Hepatocyte (in vitro differentiated cells): ENCODE measurements around the gene SLC30A3. TPM values are rescaled to one million over a fixed set of nuclear protein-coding genes. Genes with fewer than 3 reads are reported as not detected.

Source experiments
- DNase-seq: peaks from one replicate; pipeline ENCODE4 v3.0.0-alpha.2; 2016; ENCODE audit warnings: low spot score
- H2AFZ ChIP-seq: fragments of 200-600 bp; sonication (generic); 2 replicates; pipeline ENCODE4 v1.6.0; 2016; ENCODE audit warnings: antibody characterized with exemption, mild to moderate bottlenecking
- H3K27ac ChIP-seq: fragments of 200-600 bp; sonication (generic); 2 replicates; pipeline ENCODE4 v1.5.1; 2016; ENCODE audit warnings: mild to moderate bottlenecking
- H3K27me3 ChIP-seq: fragments of 200-600 bp; sonication (generic); 2 replicates; pipeline ENCODE4 v1.6.1; 2016
- H3K36me3 ChIP-seq: fragments of 200-600 bp; sonication (generic); replicated peaks from 2 replicates; pipeline ENCODE4 v1.5.1; 2016; ENCODE audit warnings: low read depth; ENCODE audit not compliant: insufficient read depth
- H3K4me1 ChIP-seq: fragments of 200-600 bp; sonication (generic); 2 replicates; pipeline ENCODE4 v1.5.1; 2016; ENCODE audit warnings: mild to moderate bottlenecking, moderate library complexity; ENCODE audit not compliant: insufficient read depth
- H3K4me2 ChIP-seq: fragments of 200-600 bp; sonication (generic); 2 replicates; pipeline ENCODE4 v1.6.0; 2016
- H3K4me3 ChIP-seq: fragments of 200-600 bp; sonication (generic); 2 replicates; pipeline ENCODE4 v1.5.1; 2016; ENCODE audit warnings: mild to moderate bottlenecking
- H3K79me2 ChIP-seq: fragments of 200-600 bp; sonication (generic); 2 replicates; pipeline ENCODE4 v1.6.0; 2017; ENCODE audit warnings: mild to moderate bottlenecking
- H3K9me2 ChIP-seq: fragments of 200-600 bp; sonication (generic); replicated peaks from 2 replicates; pipeline ENCODE4 v1.6.0; 2017; ENCODE audit warnings: mild to moderate bottlenecking; ENCODE audit not compliant: insufficient read depth
- H3K9me3 ChIP-seq: fragments of 200-600 bp; sonication (generic); 2 replicates; pipeline ENCODE4 v1.5.1; 2016; ENCODE audit warnings: low read depth, mild to moderate bottlenecking
- H4K20me1 ChIP-seq: fragments of 200-600 bp; sonication (generic); 2 replicates; pipeline ENCODE4 v1.6.0; 2016; ENCODE audit warnings: mild to moderate bottlenecking; ENCODE audit not compliant: insufficient read depth, poor library complexity, severe bottlenecking
- CTCF ChIP-seq: fragments of 200-600 bp; sonication (generic); IDR thresholded peaks from 2 replicates; pipeline ENCODE4 v1.5.1; 2016; ENCODE audit warnings: antibody characterized with exemption, mild to moderate bottlenecking; ENCODE audit not compliant: poor library complexity
- EZH2 ChIP-seq: fragments of 200-600 bp; sonication (generic); IDR thresholded peaks from 2 replicates; pipeline ENCODE4 v1.6.1; 2016; ENCODE audit warnings: antibody characterized with exemption, mild to moderate bottlenecking, borderline replicate concordance
- EZH2phosphoT487 ChIP-seq: fragments of 200-600 bp; sonication (generic); IDR thresholded peaks from one replicate; pipeline ENCODE4 v1.6.1; 2018; ENCODE audit warnings: antibody characterized with exemption, mild to moderate bottlenecking, low read depth, moderate library complexity; ENCODE audit not compliant: unreplicated experiment, severe bottlenecking
- WGBS: methylation state at CpG from one replicate; pipeline ENCODE4 v1.1.6; 2016; ENCODE audit warnings: low lambda C conversion rate; ENCODE audit errors: missing lambda C conversion rate; 5-methylcytosine and 5-hydroxymethylcytosine counted together
- polyA plus RNA-seq: library from polyadenylated mRNA; unstranded; fragments of >200 nt; fragmentation: Nextera tagmentation; extraction: Ambion mirVana; gene quantifications from 2 replicates; pipeline ENCODE4 v1.2.1, GENCODE V29; 2016
- total RNA-seq: library from RNA; depleted of rRNA; stranded (reverse); fragments of >200 nt; gene quantifications from 2 replicates; pipeline ENCODE4 v1.2.3, GENCODE V29; 2014

SLC30A3 gene
- total and polyA plus RNA-seq, 2 experiments from 2014 or later, result 0.20 TPM; not detected in 1

GRCh38 chr2:27284996-27285395 is 22.1 kb upstream of the SLC30A3 start:
- Histone ChIP-seq H2AFZ (no peak overlapping the region), H3K9me3 (no peaks in the 10 kb centered on the region), H3K9me2 (no peaks in the 10 kb centered on the region), H3K4me1 (no peaks in the 10 kb centered on the region), H4K20me1 (no peaks in the 10 kb centered on the region), H3K4me2 (no peak overlapping the region), H3K4me3 (no peak overlapping the region), H3K79me2 (no peaks in the 10 kb centered on the region), H3K36me3 (no peaks in the 10 kb centered on the region), H3K27ac (no peak overlapping the region), H3K27me3 (peaks cover 10% of the 10 kb centered on the region)
- WGBS, result 80% methylated on average over 1 of the region's 1 CpG
- no peak for DNase-seq
- TF ChIP-seq CTCF (no peak), EZH2phosphoT487 (no peak), EZH2 (no peak)

- TF ChIP-seq EZH2 (no peak), CTCF (no peak), EZH2phosphoT487 (no peak)
- Histone ChIP-seq H4K20me1 (no peaks in the 10 kb centered on the region), H3K9me2 (no peaks in the 10 kb centered on the region), H3K79me2 (no peaks in the 10 kb centered on the region), H3K9me3 (no peaks in the 10 kb centered on the region), H2AFZ (no peak overlapping the region), H3K4me1 (no peaks in the 10 kb centered on the region), H3K27me3 (peaks cover 13% of the 10 kb centered on the region), H3K4me3 (no peak overlapping the region), H3K36me3 (no peaks in the 10 kb centered on the region), H3K4me2 (no peak overlapping the region), H3K27ac (no peak overlapping the region)
- 36% methylated on average over 5 of the region's 5 CpGs for WGBS
- no peak for DNase-seq
Observed at GRCh38 chr2:27282892-27283291, 20.0 kb upstream of the SLC30A3 start.

- H3K79me2 ChIP-seq, result no peaks in the 10 kb centered on the region
- no peak for TF ChIP-seq EZH2
- no peak for TF ChIP-seq CTCF
- no peak for TF ChIP-seq EZH2phosphoT487
- no peaks in the 10 kb centered on the region for H3K36me3 ChIP-seq
- no peaks in the 10 kb centered on the region for H4K20me1 ChIP-seq
- H3K9me3 ChIP-seq, result no peaks in the 10 kb centered on the region
- no peak within 1 kb of the TSS for H3K4me3 ChIP-seq
- H3K27me3 ChIP-seq, result peaks cover 17% of the 10 kb centered on the region
- no peak within 1 kb of the TSS for H2AFZ ChIP-seq
- no peak for DNase-seq
- 75% methylated on average over 5 of the region's 5 CpGs for WGBS
- H3K4me1 ChIP-seq, result no peaks in the 10 kb centered on the region
- no peaks in the 10 kb centered on the region for H3K9me2 ChIP-seq
- H3K4me2 ChIP-seq, result no peak within 1 kb of the TSS
- H3K27ac ChIP-seq, result no peak within 1 kb of the TSS
Observed at GRCh38 chr2:27281855-27282559, 19.2 kb upstream of the SLC30A3 start, which contains the start of gene TRIM54. TSS of gene TRIM54 (plus strand) at chr2:27282429. CDS start at chr2:27282732, 303 bp downstream.

GRCh38 chr2:27281442-27281841 is 18.6 kb upstream of the SLC30A3 start:
- WGBS, result 81% methylated on average over 3 of the region's 3 CpGs
- Histone ChIP-seq H3K36me3 (no peaks in the 10 kb centered on the region), H2AFZ (no peak overlapping the region), H3K27me3 (peaks cover 17% of the 10 kb centered on the region), H3K4me3 (no peak overlapping the region), H4K20me1 (no peaks in the 10 kb centered on the region), H3K4me2 (no peak overlapping the region), H3K79me2 (no peaks in the 10 kb centered on the region), H3K9me3 (no peaks in the 10 kb centered on the region), H3K4me1 (no peaks in the 10 kb centered on the region), H3K9me2 (no peaks in the 10 kb centered on the region), H3K27ac (no peak overlapping the region)
- no peak for TF ChIP-seq EZH2phosphoT487
- no peak for TF ChIP-seq EZH2
- TF ChIP-seq CTCF, result no peak
- no peak for DNase-seq
